ENCODE data around the gene RGMA. TPM values are rescaled to one million over a fixed set of nuclear protein-coding genes. Genes with fewer than 3 reads are reported as not detected.

The RGMA gene
- total RNA-seq, 1 experiment from 2014 or later, result 5.5 TPM

DNA sequence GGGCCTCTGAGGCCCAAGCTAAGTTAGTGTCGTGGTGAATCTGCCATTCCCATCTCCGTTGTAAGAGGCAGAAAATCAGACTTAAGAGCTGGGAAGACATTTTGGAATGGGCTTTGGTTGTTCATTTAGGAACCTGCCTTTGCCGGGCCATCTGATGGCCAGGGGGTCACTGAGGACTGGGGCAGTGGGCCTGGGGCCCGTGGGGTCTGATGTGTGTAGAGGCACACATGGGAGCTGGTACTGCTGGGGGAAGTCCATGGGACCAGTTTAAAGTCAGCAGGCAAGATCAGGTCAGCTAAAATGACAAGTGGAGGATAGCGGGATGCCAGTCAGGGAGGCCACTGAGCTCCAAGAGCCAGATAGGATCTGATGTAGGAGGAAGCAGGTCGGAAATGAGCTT lies 38.3 kb upstream of the RGMA start:
- no TSS peak for BruUV-seq (replicated peaks)
- H3K9ac ChIP-seq (ENCODE audit: low read length), result no peak overlapping the region
- no peaks in the 10 kb centered on the region for H3K27me3 ChIP-seq (ENCODE audit: insufficient read depth, low read length)
- H3K4me3 ChIP-seq (replicated peaks in 1 of 2; ENCODE audit: low read depth in 1 of 2, low read length in 2 of 2), result no peak overlapping the region
- H3K4me1 ChIP-seq (ENCODE audit: control insufficient read depth in 1 of 2, insufficient read depth in 2 of 2, low read length in 2 of 2), result no peaks in the 10 kb centered on the region
- no peaks in the 10 kb centered on the region for H3K9me2 ChIP-seq (ENCODE audit: insufficient read depth)
- no peak overlapping the region for H3K4me2 ChIP-seq (ENCODE audit: low read length)
- DNase-seq (ENCODE audit: low read depth, low spot score), result no peak
- H2AFZ ChIP-seq (ENCODE audit: low read depth, low read length, poor library complexity, severe bottlenecking), result no peak overlapping the region
- intact Hi-C loops (cut with micrococcal nuclease), result no loop called here
- H3K27ac ChIP-seq (ENCODE audit: low read depth, low read length), result no peak overlapping the region
- no peaks in the 10 kb centered on the region for H4K20me1 ChIP-seq (ENCODE audit: insufficient read depth)
- ChIA-PET RAD21 (ENCODE audit: low non-redundant PET in 1 of 2, low total read pairs in 2 of 2, uncharacterized antibody in 2 of 2, unreplicated experiment in 2 of 2) (no interaction called here), CTCF (no interaction called here), POLR2A (no interaction called here)
- no peaks in the 10 kb centered on the region for H3K9me3 ChIP-seq (ENCODE audit: control insufficient read depth in 1 of 2, insufficient read depth in 1 of 2, low read depth in 1 of 2, low read length in 2 of 2)
- no peaks in the 10 kb centered on the region for H3K36me3 ChIP-seq (ENCODE audit: control insufficient read depth in 1 of 2, insufficient read depth in 2 of 2, low read length in 2 of 2)
- ATAC-seq, result no peak
- no peak for TF ChIP-seq YY1 (IDR thresholded peaks at IDR 0.05; ENCODE audit: extremely low read depth, insufficient replicate concordance, low read depth, low read length)
- TF ChIP-seq, protein P1, sequence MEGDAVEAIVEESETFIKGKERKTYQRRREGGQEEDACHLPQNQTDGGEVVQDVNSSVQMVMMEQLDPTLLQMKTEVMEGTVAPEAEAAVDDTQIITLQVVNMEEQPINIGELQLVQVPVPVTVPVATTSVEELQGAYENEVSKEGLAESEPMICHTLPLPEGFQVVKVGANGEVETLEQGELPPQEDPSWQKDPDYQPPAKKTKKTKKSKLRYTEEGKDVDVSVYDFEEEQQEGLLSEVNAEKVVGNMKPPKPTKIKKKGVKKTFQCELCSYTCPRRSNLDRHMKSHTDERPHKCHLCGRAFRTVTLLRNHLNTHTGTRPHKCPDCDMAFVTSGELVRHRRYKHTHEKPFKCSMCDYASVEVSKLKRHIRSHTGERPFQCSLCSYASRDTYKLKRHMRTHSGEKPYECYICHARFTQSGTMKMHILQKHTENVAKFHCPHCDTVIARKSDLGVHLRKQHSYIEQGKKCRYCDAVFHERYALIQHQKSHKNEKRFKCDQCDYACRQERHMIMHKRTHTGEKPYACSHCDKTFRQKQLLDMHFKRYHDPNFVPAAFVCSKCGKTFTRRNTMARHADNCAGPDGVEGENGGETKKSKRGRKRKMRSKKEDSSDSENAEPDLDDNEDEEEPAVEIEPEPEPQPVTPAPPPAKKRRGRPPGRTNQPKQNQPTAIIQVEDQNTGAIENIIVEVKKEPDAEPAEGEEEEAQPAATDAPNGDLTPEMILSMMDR (IDR thresholded peaks at IDR 0.05 in 2 of 3, conservative IDR thresholded peaks at IDR 0.05 in 1 of 3; ENCODE audit: borderline replicate concordance in 1 of 3, insufficient read depth in 1 of 3, low read depth in 2 of 3, low read length in 2 of 3), result no peak
- TF ChIP-seq CEBPB (IDR thresholded peaks at IDR 0.05; ENCODE audit: low read depth), result no peak
- no peak for TF ChIP-seq FOSL1 (IDR thresholded peaks at IDR 0.05; ENCODE audit: low read depth)
- TF ChIP-seq ZBTB33 (IDR thresholded peaks at IDR 0.05; ENCODE audit: extremely low read depth, insufficient replicate concordance, low read length), result no peak
- no peak for TF ChIP-seq EZH2 (IDR thresholded peaks at IDR 0.05)
- no peak for TF ChIP-seq TCF7L2 (IDR thresholded peaks at IDR 0.05; ENCODE audit: borderline replicate concordance, extremely low read depth, insufficient read depth, insufficient read length)
- no peak for TF ChIP-seq CBX3 (IDR thresholded peaks at IDR 0.05; ENCODE audit: low read depth)
- no peak for TF ChIP-seq JUND (IDR thresholded peaks at IDR 0.05)
- TF ChIP-seq EGR1 (IDR thresholded peaks at IDR 0.05; ENCODE audit: low read depth), result no peak
- no peaks in the 10 kb centered on the region for H3K79me2 ChIP-seq (ENCODE audit: insufficient read depth, low read length)
